ENCODE results near the gene CELF2. TPM values are rescaled to one million over a fixed set of nuclear protein-coding genes. Genes with fewer than 3 reads are reported as not detected.

Gene CELF2
- total RNA-seq, 1 experiment from 2014 or later = not detected

DNA sequence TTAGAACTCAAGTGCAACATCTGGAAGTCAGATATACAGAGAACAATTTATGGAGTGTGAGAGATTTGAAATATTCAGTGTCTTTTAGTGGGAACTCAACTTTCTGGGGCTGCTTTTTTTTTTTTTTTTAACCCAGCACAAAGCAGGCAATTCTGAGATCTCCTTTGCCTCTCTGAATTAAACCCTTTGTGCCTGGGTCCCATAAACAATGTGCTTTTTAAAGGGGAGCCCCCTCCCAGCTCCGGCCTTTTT lies 146.8 kb downstream of the CELF2 start:
- Histone ChIP-seq H3K36me3 (ENCODE audit: insufficient read depth, low read length, poor library complexity, severe bottlenecking) (no peaks in the 10 kb centered on the region), H3K9me3 (ENCODE audit: low read depth, low read length, poor library complexity, severe bottlenecking) (no peaks in the 10 kb centered on the region), H3K4me1 (ENCODE audit: insufficient read depth, low read length, poor library complexity, severe bottlenecking) (no peaks in the 10 kb centered on the region), H3K4me3 (ENCODE audit: low read depth, low read length, poor library complexity, severe bottlenecking) (no peak overlapping the region), H3K27me3 (replicated peaks; ENCODE audit: insufficient read depth, low read depth, low read length, poor library complexity) (peaks cover 85% of the 10 kb centered on the region), H3K27ac (ENCODE audit: low read depth, low read length, poor library complexity, severe bottlenecking) (no peak overlapping the region)
- ChIA-PET POLR2A (ENCODE audit: low non-redundant PET) (no interaction called here), CTCF (no interaction called here)
- BruUV-seq (replicated peaks) = no TSS peak
- intact Hi-C loops (cut with micrococcal nuclease; ENCODE audit: unreplicated experiment) = no loop called here
- TF ChIP-seq EZH2 (IDR thresholded peaks at IDR 0.05; ENCODE audit: borderline replicate concordance, low read depth, low read length, poor library complexity, severe bottlenecking) = no peak
- TF ChIP-seq, protein P1, sequence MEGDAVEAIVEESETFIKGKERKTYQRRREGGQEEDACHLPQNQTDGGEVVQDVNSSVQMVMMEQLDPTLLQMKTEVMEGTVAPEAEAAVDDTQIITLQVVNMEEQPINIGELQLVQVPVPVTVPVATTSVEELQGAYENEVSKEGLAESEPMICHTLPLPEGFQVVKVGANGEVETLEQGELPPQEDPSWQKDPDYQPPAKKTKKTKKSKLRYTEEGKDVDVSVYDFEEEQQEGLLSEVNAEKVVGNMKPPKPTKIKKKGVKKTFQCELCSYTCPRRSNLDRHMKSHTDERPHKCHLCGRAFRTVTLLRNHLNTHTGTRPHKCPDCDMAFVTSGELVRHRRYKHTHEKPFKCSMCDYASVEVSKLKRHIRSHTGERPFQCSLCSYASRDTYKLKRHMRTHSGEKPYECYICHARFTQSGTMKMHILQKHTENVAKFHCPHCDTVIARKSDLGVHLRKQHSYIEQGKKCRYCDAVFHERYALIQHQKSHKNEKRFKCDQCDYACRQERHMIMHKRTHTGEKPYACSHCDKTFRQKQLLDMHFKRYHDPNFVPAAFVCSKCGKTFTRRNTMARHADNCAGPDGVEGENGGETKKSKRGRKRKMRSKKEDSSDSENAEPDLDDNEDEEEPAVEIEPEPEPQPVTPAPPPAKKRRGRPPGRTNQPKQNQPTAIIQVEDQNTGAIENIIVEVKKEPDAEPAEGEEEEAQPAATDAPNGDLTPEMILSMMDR (conservative IDR thresholded peaks at IDR 0.05; ENCODE audit: low read depth, low read length) = no peak
- no peak for DNase-seq (ENCODE audit: low spot score)

DNA sequence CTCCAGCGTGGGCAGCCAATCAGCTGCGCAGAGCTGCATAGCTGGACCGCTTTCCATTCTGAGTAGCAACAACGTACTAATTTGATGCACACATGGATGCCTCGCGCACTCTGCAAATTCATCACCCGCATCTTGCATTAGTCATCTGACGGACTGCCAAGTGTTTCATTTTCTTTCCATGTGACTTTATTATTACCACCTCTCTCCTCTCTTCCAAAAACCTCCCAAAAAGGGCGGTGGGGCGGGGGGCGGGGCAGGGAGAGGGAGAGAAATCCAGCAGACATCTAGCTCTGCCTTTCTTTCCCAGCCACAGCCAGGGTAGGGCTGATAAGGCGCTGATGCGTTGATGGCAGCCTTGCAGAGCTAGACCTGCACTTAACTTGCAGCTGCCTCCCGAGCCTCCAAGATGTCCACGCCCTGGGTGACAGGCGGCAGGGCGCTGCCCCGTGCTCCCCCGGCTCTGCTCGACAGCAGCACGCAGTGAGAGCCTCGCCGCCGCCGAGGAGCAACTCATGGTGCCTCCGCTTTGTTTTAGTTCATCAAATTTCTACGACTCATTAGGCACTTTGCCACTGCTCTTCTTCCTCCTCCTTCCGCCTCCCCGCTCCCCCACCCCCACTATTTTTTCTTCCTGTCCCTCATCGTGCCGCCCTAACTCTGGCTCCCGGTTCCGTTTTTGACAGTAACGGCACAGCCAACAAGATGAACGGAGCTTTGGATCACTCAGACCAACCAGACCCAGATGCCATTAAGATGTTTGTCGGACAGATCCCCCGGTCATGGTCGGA lies 147.3 kb downstream of the CELF2 start:
- Histone ChIP-seq H3K36me3 (ENCODE audit: insufficient read depth, low read length, poor library complexity, severe bottlenecking) (no peaks in the 10 kb centered on the region), H3K27ac (ENCODE audit: low read depth, low read length, poor library complexity, severe bottlenecking) (no peak overlapping the region), H3K4me1 (ENCODE audit: insufficient read depth, low read length, poor library complexity, severe bottlenecking) (no peaks in the 10 kb centered on the region), H3K9me3 (ENCODE audit: low read depth, low read length, poor library complexity, severe bottlenecking) (no peaks in the 10 kb centered on the region), H3K4me3 (ENCODE audit: low read depth, low read length, poor library complexity, severe bottlenecking) (peak overlapping the region; percentile 20), H3K27me3 (replicated peaks; ENCODE audit: insufficient read depth, low read depth, low read length, poor library complexity) (peaks cover 87% of the 10 kb centered on the region)
- ChIA-PET CTCF (no interaction called here), POLR2A (ENCODE audit: low non-redundant PET) (no interaction called here)
- TF ChIP-seq EZH2 (IDR thresholded peaks at IDR 0.05; ENCODE audit: borderline replicate concordance, low read depth, low read length, poor library complexity, severe bottlenecking) = peak; percentile 97
- TF ChIP-seq, protein P1 (conservative IDR thresholded peaks at IDR 0.05; ENCODE audit: low read depth, low read length) = no peak
- DNase-seq (ENCODE audit: low spot score) = peak; percentile 31
- BruUV-seq (replicated peaks) = no TSS peak
- intact Hi-C loops (cut with micrococcal nuclease; ENCODE audit: unreplicated experiment) = no loop called here

DNA sequence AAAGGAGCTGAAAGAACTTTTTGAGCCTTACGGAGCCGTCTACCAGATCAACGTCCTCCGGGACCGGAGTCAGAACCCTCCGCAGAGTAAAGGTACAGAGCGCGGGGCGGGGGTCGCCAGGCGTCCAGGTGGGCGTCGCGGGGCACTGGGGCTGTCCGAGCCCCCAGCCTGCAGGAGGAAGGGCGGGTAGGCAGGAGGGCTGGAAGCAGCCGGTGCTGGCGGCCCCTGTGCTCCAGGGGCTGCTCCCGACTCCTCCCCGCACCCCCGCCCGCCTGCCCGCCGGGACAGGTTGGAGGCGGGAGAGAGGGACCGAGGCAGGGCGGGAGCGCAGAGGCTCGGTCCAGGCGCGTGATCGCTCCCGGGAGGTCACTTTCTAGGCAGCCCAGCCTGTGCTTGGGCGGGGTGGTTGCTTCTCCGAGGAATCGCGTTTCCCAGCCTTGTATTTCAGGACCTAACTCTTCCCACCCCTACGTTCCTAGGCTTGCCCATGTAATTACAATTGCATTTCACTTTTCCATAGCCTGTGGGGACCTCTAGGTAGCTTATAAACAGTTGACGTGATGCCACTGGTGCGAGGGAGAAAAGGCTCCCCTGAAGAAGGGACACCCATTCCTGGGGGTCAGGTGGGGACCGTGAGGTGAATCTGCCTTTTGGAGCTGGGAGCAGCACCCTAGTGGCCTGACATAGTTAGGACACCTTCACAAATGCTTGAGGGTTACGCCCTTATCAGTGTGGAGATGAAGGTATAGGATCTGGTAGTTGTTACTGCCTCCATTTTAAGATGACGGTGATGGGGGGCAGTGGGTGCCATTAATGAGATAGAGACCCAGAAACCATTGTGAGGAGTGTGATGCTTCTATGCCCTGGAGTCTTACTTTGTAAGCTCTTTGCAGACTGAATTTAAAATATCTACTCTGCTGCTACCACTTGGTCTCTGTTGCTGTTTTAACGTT lies 148.2 kb downstream of the CELF2 start:
- no peaks in the 10 kb centered on the region for H3K4me1 ChIP-seq (ENCODE audit: insufficient read depth, low read length, poor library complexity, severe bottlenecking)
- ChIA-PET POLR2A (ENCODE audit: low non-redundant PET) (no interaction called here), CTCF (no interaction called here)
- TF ChIP-seq EZH2 (IDR thresholded peaks at IDR 0.05; ENCODE audit: borderline replicate concordance, low read depth, low read length, poor library complexity, severe bottlenecking) = peak; percentile 89
- TF ChIP-seq, protein P1 (conservative IDR thresholded peaks at IDR 0.05; ENCODE audit: low read depth, low read length) = peak; percentile 50
- DNase-seq (ENCODE audit: low spot score) = peak; percentile 24
- peaks cover 95% of the 10 kb centered on the region for H3K27me3 ChIP-seq (replicated peaks; ENCODE audit: insufficient read depth, low read depth, low read length, poor library complexity)
- BruUV-seq (replicated peaks) = no TSS peak
- H3K9me3 ChIP-seq (ENCODE audit: low read depth, low read length, poor library complexity, severe bottlenecking) = no peaks in the 10 kb centered on the region
- H3K4me3 ChIP-seq (ENCODE audit: low read depth, low read length, poor library complexity, severe bottlenecking) = peak overlapping the region; percentile 20
- no peak overlapping the region for H3K27ac ChIP-seq (ENCODE audit: low read depth, low read length, poor library complexity, severe bottlenecking)
- intact Hi-C loops (cut with micrococcal nuclease; ENCODE audit: unreplicated experiment) = no loop called here
- H3K36me3 ChIP-seq (ENCODE audit: insufficient read depth, low read length, poor library complexity, severe bottlenecking) = no peaks in the 10 kb centered on the region
